Neural cell (in vitro differentiated cells): ENCODE measurements around the gene SHISA9.

ENCODE experiments used
- CTCF ChIP-seq: fragments of 450-650 bp; IDR thresholded peaks from 2 replicates; pipeline ENCODE4 v1.5.1; 2014; ENCODE audit warnings: antibody characterized with exemption, mild to moderate bottlenecking, moderate library complexity; ENCODE audit not compliant: poor library complexity, severe bottlenecking
- EP300 ChIP-seq: fragments of 450-650 bp; conservative IDR thresholded peaks from 2 replicates; pipeline ENCODE4 v1.6.1; 2014; ENCODE audit warnings: antibody characterized with exemption, mild to moderate bottlenecking, moderate library complexity; ENCODE audit not compliant: poor library complexity, severe bottlenecking
- EZH2 ChIP-seq: fragments of 200-600, 300-800 bp; shearing (Covaris generic), sonication (generic); IDR thresholded peaks from 2 replicates; pipeline ENCODE4 v1.6.1; 2014; ENCODE audit warnings: antibody characterized with exemption, low read length, borderline replicate concordance, mild to moderate bottlenecking; ENCODE audit not compliant: insufficient read depth, poor library complexity, severe bottlenecking
- MXI1 ChIP-seq: fragments of 450-650 bp; conservative IDR thresholded peaks from 2 replicates; pipeline ENCODE4 v1.6.1; 2014; ENCODE audit warnings: antibody characterized with exemption, mild to moderate bottlenecking; ENCODE audit not compliant: poor library complexity, severe bottlenecking
- POLR2AphosphoS5 ChIP-seq: IDR thresholded peaks from 2 replicates; pipeline ENCODE4 v1.6.1; 2012
- RAD21 ChIP-seq: fragments of 450-650 bp; conservative IDR thresholded peaks from 2 replicates; pipeline ENCODE4 v1.6.1; 2014; ENCODE audit warnings: antibody characterized with exemption, mild to moderate bottlenecking, moderate library complexity
- SMC3 ChIP-seq: fragments of 450-650 bp; conservative IDR thresholded peaks from 2 replicates; pipeline ENCODE4 v1.6.1; 2014; ENCODE audit warnings: antibody characterized with exemption, mild to moderate bottlenecking, moderate library complexity; ENCODE audit not compliant: poor library complexity
- TAF1 ChIP-seq: IDR thresholded peaks from 2 replicates; pipeline ENCODE4 v1.6.1; 2012; ENCODE audit warnings: low read depth
- TF ChIP-seq, protein P1 (sequence below): IDR thresholded peaks from 2 replicates; pipeline ENCODE4 v1.6.1; 2012; ENCODE audit warnings: borderline replicate concordance

- TF ChIP-seq CTCF (no peak), SMC3 (no peak), POLR2AphosphoS5 (no peak), EP300 (no peak), EZH2 (no peak), RAD21 (no peak), TAF1 (no peak), MXI1 (no peak)
- TF ChIP-seq, protein P1, sequence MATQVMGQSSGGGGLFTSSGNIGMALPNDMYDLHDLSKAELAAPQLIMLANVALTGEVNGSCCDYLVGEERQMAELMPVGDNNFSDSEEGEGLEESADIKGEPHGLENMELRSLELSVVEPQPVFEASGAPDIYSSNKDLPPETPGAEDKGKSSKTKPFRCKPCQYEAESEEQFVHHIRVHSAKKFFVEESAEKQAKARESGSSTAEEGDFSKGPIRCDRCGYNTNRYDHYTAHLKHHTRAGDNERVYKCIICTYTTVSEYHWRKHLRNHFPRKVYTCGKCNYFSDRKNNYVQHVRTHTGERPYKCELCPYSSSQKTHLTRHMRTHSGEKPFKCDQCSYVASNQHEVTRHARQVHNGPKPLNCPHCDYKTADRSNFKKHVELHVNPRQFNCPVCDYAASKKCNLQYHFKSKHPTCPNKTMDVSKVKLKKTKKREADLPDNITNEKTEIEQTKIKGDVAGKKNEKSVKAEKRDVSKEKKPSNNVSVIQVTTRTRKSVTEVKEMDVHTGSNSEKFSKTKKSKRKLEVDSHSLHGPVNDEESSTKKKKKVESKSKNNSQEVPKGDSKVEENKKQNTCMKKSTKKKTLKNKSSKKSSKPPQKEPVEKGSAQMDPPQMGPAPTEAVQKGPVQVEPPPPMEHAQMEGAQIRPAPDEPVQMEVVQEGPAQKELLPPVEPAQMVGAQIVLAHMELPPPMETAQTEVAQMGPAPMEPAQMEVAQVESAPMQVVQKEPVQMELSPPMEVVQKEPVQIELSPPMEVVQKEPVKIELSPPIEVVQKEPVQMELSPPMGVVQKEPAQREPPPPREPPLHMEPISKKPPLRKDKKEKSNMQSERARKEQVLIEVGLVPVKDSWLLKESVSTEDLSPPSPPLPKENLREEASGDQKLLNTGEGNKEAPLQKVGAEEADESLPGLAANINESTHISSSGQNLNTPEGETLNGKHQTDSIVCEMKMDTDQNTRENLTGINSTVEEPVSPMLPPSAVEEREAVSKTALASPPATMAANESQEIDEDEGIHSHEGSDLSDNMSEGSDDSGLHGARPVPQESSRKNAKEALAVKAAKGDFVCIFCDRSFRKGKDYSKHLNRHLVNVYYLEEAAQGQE, result no peak
Measured at GRCh38 chr16:12874186-12874585, 27.2 kb upstream of the SHISA9 start.
